HG03457 (cell line): ENCODE data around the gene MACROD1.

Experiments
- ATAC-seq: cut with Tn5 transposase; IDR thresholded peaks from one replicate; pipeline ENCODE4 v1.9.1; 2021; ENCODE audit warnings: moderate number of reproducible peaks; ENCODE audit not compliant: unreplicated experiment

The MACROD1 gene

GRCh38 chr11:64114231-64114630 lies 51.7 kb downstream of the MACROD1 start:
- no peak for ATAC-seq

- ATAC-seq = no peak
These were observed 52.5 kb downstream of the MACROD1 start for GRCh38 chr11:64113462-64113780.

- no peak for ATAC-seq
These were observed 53.0 kb downstream of the MACROD1 start for GRCh38 chr11:64112771-64113461.

DNA sequence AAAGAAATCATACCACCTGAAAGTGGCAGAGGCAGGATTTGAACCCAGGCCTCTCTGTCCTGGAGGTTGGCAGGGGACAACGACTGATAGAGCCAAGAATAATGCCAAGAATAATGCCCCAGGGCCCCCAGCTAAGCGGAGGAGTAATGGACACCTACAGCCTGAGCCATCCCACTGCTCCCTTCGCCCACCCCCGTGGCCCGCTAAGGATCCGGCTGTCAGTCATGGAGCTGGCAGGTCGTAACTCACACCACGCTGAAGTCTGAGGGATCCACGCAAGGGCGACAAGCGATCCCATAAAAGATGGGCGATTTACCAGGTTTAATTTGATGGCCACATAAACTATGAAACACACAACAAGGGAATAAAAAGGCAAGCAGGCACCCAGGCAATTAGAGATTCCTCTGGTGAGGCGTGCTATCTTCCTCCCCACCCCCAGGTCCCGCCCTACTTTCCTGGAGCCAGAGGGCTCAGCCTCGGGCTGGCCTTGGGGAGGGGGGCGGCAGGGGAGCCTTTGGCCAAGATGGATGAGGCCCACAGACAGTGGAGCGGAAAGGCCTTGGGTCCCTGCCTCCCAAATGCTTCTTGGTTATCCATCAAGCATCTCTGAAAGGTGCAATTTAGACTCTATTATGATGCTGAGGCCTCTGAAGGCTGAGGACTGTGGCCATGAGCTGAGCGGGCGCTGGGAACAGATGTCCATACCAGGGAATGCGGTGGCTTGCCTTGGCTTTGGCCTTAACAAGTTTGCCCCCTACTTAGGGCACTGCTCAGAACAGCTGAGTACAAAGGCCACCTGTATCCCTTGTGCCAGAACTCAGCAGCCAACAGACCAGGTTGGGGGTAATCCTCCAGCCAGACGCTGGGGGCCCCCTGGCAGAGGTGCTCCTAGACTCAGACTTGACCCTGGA lies 55.2 kb downstream of the MACROD1 start:
- no peak for ATAC-seq

- ATAC-seq = no peak
These were observed 56.6 kb downstream of the MACROD1 start for GRCh38 chr11:64109332-64109731.

DNA sequence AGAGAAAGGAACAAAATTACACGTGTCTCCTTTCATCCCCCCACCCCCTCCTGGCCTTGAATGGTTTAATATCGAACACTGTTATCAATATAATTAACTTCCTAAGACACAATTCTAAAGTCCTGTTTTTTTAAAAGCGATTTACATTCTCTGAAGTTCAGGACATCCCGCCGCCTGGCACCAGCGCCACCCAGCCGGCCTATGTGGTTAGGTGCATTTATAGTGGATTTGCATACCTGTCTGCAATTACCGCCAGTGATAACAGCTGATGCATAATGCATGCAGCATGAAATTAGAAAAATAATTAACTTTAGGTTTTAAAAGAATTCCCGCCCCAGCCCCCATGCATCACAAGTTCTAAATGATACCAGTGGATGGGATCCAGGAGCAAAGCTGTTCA lies 58.6 kb downstream of the MACROD1 start:
- ATAC-seq = no peak

GRCh38 chr11:64104632-64105031 lies 61.3 kb downstream of the MACROD1 start:
- ATAC-seq = no peak

DNA sequence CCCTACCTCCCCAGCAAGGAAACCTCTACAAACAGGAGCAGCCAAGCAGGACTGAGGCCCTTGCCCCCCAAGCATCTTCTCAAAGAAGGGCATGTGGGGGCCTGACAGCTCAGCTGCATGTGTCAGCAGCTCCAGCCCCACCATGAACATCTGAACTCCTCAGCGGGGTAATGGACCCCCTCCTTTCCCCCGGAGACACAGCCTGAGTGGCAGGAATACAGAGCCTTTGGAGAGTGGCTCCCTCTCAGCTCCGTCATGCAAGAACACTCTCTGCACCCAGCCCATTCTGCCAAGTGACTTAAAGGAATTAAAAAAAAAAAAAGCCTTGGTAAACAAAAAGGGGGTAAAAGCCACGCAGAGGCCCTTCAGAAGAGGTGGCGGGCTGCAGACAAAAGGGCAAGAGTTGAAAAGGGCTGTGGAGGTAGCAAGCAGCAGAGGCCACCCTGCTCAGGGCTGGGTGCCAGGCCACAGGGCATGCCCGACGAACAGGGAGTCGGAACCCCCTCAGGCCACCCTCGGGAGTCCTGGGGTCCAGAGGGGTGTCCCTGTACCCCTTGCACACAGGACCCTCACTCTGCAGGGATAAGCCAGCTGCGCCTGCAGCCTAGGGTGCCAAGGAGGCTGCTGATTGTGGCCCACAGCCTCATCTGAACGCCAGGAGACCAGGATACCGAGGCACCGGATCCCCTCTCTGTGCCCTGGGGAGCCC lies 62.5 kb downstream of the MACROD1 start:
- ATAC-seq = no peak

- ATAC-seq = no peak
These were observed 63.7 kb downstream of the MACROD1 start for GRCh38 chr11:64102005-64102738.

DNA sequence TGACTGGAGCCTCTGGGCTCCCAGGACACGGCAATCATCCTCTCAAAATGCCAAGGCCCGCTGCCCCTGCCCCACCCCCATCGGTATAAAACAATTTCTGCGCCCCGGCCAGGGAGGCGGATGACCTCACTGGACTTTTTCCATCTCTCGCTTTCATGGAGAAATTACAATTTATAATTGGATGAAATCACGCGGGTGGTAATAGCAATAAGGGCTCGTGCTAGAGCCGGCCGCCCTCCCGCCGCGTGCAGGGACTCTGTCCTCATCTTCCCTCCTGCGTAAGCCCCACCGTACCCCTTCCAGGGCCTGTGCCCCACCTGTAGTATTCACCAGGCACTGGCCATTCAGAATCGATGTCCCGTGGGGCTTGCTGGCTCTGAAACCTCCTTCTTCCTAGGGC lies 64.5 kb downstream of the MACROD1 start:
- ATAC-seq = no peak

DNA sequence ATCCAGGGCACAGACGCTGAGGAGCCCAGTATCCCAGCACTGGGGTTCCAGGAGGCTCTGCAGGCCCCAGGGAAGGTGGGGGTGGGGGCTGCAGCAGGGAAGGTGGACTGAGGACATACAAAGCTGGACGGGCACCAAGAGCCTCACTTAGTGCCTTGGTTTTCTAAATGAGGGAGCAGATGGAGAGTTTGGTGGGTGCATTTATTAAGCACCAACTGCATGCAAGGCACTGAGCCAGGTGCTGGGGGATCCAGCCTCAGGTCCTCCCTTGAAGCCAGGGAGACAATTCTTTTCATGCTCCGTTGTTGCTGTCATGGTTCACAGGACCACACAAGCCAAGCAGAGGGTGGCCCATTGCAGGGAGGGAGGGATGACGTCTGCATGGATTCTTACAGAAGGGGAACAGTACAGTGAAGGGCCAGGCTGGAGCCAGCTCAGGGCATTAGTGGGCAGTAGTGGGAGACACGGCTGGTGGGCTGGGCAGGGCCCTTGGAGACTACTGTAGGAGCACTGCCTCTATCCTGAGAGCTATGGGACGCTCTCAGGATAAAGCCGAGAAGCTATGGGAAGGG lies 65.0 kb downstream of the MACROD1 start:
- no peak for ATAC-seq

GRCh38 chr11:64100360-64100759 lies 65.6 kb downstream of the MACROD1 start:
- no peak for ATAC-seq

DNA sequence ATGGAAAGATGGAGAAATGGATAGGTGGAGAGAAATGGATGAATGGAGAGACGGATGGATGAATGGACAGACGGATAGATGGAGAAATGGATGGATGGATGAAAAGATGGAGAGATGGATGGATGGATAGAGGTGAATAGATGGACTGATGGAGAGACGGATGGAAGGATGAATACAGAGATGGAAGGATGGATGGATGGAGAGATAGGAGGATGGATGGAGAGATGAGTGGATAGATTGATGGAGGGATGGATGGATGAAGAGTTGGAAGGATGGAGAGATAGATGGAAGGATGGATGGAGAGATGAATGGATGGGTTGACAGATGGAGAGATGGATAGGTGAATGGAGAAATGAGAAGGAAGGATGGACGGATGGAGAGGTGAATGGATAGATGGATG lies 66.5 kb downstream of the MACROD1 start:
- ATAC-seq = no peak

DNA sequence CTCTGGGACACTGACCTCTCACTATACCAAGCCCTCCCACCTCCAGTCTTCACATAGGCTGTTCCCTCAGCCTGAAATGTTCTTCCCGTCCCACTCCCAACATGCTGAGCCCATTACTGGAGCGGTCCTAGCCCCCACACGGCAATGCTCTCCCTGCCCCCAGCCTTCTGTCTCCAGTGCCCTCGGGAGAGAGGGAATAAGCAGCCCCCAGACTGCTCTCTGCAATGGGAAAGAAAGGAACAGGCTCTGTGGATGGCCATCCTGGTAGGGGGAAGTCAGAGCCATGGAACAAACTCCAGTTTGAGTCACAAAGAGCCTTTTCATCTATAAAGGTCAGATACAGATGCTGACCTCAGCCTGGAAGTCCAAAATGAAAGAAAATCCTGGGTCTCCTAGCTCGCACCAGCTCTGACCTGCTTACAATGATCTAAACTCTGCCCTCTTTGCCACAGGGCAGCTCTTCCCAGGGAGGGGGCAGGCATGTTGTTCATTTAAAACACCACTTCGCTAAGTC lies 67.5 kb downstream of the MACROD1 start:
- no peak for ATAC-seq

- no peak for ATAC-seq
These were observed 68.2 kb downstream of the MACROD1 start for GRCh38 chr11:64097468-64098317.

DNA sequence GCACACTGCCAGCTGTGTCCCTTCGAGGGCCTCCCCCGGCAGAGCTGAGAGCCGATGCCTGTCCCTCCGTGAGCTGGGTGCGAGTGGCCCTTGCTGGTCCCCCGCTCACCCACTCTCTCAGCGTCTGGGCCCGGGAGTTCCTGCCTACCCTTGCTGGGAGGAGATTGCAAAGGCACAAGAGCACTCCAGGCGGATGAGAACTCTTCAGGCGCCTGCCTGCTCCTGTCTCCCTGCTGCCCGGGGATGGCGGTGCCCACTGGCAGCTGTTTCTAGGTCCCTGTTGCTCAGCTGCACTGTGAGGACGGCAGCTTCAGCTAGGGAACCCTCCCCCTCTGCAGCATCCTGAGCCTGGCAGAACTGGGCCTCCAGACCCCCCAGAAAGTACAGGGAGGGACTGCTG lies 69.1 kb downstream of the MACROD1 start:
- no peak for ATAC-seq

- no peak for ATAC-seq
These were observed 70.0 kb downstream of the MACROD1 start for GRCh38 chr11:64095949-64096348.

DNA sequence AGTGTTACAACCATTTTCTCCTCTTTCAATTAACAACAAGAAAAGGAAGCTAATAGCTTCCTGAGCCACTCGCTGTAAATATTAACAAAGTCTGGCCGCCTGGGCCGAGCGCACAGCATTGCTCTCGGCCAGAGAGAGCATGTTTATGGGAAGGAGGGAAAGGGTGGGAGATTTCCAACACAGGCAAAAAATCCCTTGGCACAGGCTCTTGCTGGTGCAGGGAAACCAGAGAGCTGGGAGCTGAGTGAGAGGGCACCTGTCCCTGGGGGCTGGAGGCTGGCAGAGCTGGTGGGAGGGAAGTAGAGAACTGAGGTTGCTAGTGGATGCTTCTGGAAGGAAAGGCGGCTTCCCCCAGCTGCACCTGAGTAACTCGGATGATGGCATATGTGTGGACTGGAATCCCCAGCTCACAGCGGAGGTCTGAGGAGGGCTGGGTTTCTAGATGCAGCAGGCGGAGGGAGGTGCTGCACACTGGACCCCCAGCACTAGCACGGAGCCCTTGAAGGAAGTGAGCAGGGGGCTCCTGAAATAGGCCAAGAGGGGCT lies 70.6 kb downstream of the MACROD1 start:
- ATAC-seq = no peak
